ENCODE results near the gene TNS1.

DNA sequence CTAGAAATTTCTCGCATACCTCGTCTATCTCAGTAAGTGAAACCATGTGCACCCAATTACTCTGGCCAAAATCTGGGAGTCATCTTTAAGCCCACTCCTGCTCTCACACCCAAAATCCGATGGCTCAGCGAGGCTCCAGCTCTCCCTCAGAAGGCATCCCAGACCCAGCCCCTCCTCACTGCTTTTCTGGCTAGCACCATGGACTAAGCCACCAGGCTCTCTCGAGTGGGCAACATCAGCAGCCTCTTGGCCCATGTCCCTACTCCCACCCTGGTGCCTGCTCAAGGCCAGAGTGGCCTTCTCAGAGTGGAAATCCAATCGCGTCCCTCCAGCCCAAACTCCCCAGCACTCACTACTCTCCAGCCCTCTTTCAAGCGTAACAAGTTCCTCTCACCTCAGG lies 27.2 kb downstream of the TNS1 start:
- no peak for TF ChIP-seq FOXP2 (optimal IDR thresholded peaks at IDR 0.05; ENCODE audit: control extremely low read depth, extremely low read length, insufficient read depth)
- no peak for TF ChIP-seq POLR2AphosphoS5 (IDR thresholded peaks at IDR 0.05; ENCODE audit: borderline replicate concordance, low read depth, low read length)

Measured in SK-N-MC (cell line).